ENCODE data around the gene DHRS2. TPM values are rescaled to one million over a fixed set of nuclear protein-coding genes. Genes with fewer than 3 reads are reported as not detected.

The DHRS2 gene
- total and polyA plus RNA-seq, 10 of the 15 experiments (the other 5 are each of a cell fraction or from before 2014, with no cell fraction given) = 0.09 to 1.8 (median 0.73) TPM; not detected in 1

- ATAC-seq = peak; percentile 36
Measured at GRCh38 chr14:23632461-23633159, 3.6 kb upstream of the DHRS2 start.

More at GRCh38 chr14:23632461-23633159, 3.6 kb upstream of the DHRS2 start:
- no peak for FAIRE-seq
- ChIA-PET POLR2A (interaction anchor here (1.6 kb wide), 1 partner anchor 43 kb away, joined by 12 read pairs; no protein-coding TSS in a partner anchor), CTCF (interaction anchor here (0.6 to 7.3 kb wide), 58 partner anchors 9 to 1223 kb away, joined by 3 to 91 read pairs (median 6); partner anchors contain the start of genes AP1G2, CEBPE, DHRS4 and IRF9), SMC1A (ENCODE audit: uncharacterized antibody, unreplicated experiment) (interaction anchor here (0.7 to 4.1 kb wide), 27 partner anchors 9 to 476 kb away, joined by 3 to 44 read pairs (median 4); no protein-coding TSS in a partner anchor), RAD21 (ENCODE audit: unreplicated experiment) (interaction anchor here (0.7 to 5.1 kb wide), 15 partner anchors 9 to 462 kb away, joined by 3 to 44 read pairs (median 5); partner anchors contain the start of genes AP1G2 and PCK2)
- TF ChIP-seq STAT3 (IDR thresholded peaks at IDR 0.05; ENCODE audit: low read depth, low read length) (no peak), POLR2AphosphoS5 (IDR thresholded peaks at IDR 0.05; ENCODE audit: low read length) (no peak), ASH2L (IDR thresholded peaks at IDR 0.05; ENCODE audit: borderline replicate concordance, low read depth) (no peak), MLLT1 (IDR thresholded peaks at IDR 0.05) (no peak), REST (IDR thresholded peaks at IDR 0.05; ENCODE audit: low read depth, low read length) (no peak), CUX1 (IDR thresholded peaks at IDR 0.05; ENCODE audit: insufficient replicate concordance, low read depth, low read length) (no peak), HSF1 (IDR thresholded peaks at IDR 0.05; ENCODE audit: low read depth, low read length) (no peak), CREB1 (IDR thresholded peaks at IDR 0.05; ENCODE audit: low read depth) (no peak), MXI1 (IDR thresholded peaks at IDR 0.05; ENCODE audit: low read depth, low read length) (no peak)
- Histone ChIP-seq H3K27me3 (replicated peaks in 1 of 2; ENCODE audit: control insufficient read depth in 2 of 2, insufficient read depth in 2 of 2, low read length in 1 of 2) (no peaks in the 10 kb centered on the region), H3K79me2 (ENCODE audit: control insufficient read depth, insufficient read depth, low read length) (no peaks in the 10 kb centered on the region), H2AFZ (ENCODE audit: control insufficient read depth, low read depth, low read length) (peak overlapping the region; percentile 82), H3K27ac (ENCODE audit: control insufficient read depth, insufficient read depth) (no peak overlapping the region), H3K4me3 (no peak overlapping the region), H3K36me3 (ENCODE audit: control insufficient read depth in 2 of 2, insufficient read depth in 2 of 2, low read length in 1 of 2) (no peaks in the 10 kb centered on the region), H3K4me1 (ENCODE audit: control insufficient read depth, insufficient read depth, low read length) (peaks cover 5% of the 10 kb centered on the region), H3K9me3 (replicated peaks; ENCODE audit: control insufficient read depth, insufficient read depth, low read length) (no peaks in the 10 kb centered on the region; the same call in 2 of the 3 replicates), H4K20me1 (ENCODE audit: control insufficient read depth, insufficient read depth) (no peaks in the 10 kb centered on the region), H3K4me2 (ENCODE audit: control insufficient read depth, insufficient read depth) (no peak overlapping the region; the same call in 1 of the 2 replicates), H3K9ac (ENCODE audit: control insufficient read depth, insufficient read depth, low read length) (no peak overlapping the region)
- intact Hi-C loops (cut with micrococcal nuclease; ENCODE audit: unreplicated experiment) = loop anchor here (2.0 kb wide), 2 partner anchors 44 to 296 kb away; no protein-coding TSS in a partner anchor
- WGBS (ENCODE audit: insufficient coverage, insufficient replicate concordance, low lambda C conversion rate, missing lambda C conversion rate) = 33% methylated on average over 4 of the region's 4 CpGs
- BruUV-seq (replicated peaks) = no TSS peak
- DNase-seq (ENCODE audit: low read depth, low spot score) = no peak
- in situ Hi-C loops (cut with MboI) = no loop called here

All from GM12878 (cell line).